ENCODE data around the gene ARHGEF17.

ARHGEF17 gene

DNA sequence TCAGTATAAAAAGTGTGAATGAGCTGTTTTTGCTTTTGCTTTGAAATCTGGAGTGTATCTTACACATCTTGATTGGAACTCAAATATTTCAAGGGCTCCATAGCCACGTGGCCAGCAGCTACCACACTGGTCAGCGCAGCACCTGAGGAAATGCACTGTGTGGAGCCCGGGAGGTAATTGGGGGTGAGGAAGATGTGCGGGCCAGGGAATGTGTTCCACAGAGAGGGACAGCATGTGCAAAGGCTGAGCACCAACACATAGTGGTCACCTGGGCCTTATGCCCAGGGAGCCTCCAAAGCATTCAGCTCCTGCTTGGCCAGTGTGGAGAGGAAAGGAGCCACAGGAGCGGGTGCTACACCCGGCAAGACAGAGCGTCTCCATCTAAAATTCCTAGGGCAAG lies 88.9 kb downstream of the ARHGEF17 start:
- no peaks in the 10 kb centered on the region for H3K9me3 ChIP-seq (ENCODE audit: control insufficient read depth in 2 of 2, low read length in 2 of 2)
- H3K27ac ChIP-seq (ENCODE audit: low read length), result no peak overlapping the region
- H3K4me1 ChIP-seq (ENCODE audit: control insufficient read depth, insufficient read depth, low read length), result peaks cover 2% of the 10 kb centered on the region
- peaks cover 0 to 2% of the 10 kb centered on the region in 2 donors for H3K27me3 ChIP-seq (ENCODE audit: control insufficient read depth in 1 of 2, insufficient read depth in 2 of 2, low read length in 2 of 2)
- no peak overlapping the region for H3K9ac ChIP-seq (ENCODE audit: low read length in 2 of 2)
- H3K36me3 ChIP-seq (ENCODE audit: control insufficient read depth in 2 of 2, insufficient read depth in 2 of 2, low read length in 2 of 2), result no peaks in the 10 kb centered on the region
- no peak overlapping the region for H3K4me3 ChIP-seq (ENCODE audit: low read length in 2 of 2)

GRCh38 chr11:73397468-73398131 lies 89.5 kb downstream of the ARHGEF17 start:
- Histone ChIP-seq H3K27me3 (ENCODE audit: control insufficient read depth in 1 of 2, insufficient read depth in 2 of 2, low read length in 2 of 2) (peaks cover 0 to 2% of the 10 kb centered on the region in 2 donors), H3K36me3 (ENCODE audit: control insufficient read depth in 2 of 2, insufficient read depth in 2 of 2, low read length in 2 of 2) (no peaks in the 10 kb centered on the region), H3K4me1 (ENCODE audit: control insufficient read depth, insufficient read depth, low read length) (peaks cover 2% of the 10 kb centered on the region), H3K27ac (ENCODE audit: low read length) (no peak overlapping the region), H3K9me3 (ENCODE audit: control insufficient read depth in 2 of 2, low read length in 2 of 2) (no peaks in the 10 kb centered on the region), H3K4me3 (ENCODE audit: low read length in 2 of 2) (no peak overlapping the region), H3K9ac (ENCODE audit: low read length in 2 of 2) (no peak overlapping the region)

DNA sequence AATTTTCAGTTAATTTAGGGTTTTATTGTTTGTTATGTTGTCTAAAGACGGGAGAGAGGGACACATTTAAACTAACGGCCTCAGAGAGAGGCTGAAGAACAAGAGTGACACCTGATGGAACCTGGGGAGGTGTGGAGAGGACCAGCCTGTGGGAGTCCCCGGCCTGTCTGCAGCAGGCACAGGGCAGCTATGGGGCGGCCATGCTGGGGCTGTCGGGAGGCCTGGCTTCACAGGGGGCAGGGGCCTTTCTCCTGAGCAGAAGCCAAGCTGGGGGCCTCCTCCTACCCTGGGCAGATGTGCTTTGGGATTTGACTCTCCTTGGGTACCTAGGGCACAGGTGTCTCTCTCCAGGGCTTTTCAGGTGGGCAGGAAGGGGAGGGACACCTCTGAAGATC lies 90.1 kb downstream of the ARHGEF17 start:
- H3K4me1 ChIP-seq (ENCODE audit: control insufficient read depth, insufficient read depth, low read length), result peaks cover 2% of the 10 kb centered on the region
- peaks cover 0 to 2% of the 10 kb centered on the region in 2 donors for H3K27me3 ChIP-seq (ENCODE audit: control insufficient read depth in 1 of 2, insufficient read depth in 2 of 2, low read length in 2 of 2)
- H3K4me3 ChIP-seq (ENCODE audit: low read length in 2 of 2), result no peak overlapping the region
- no peak overlapping the region for H3K9ac ChIP-seq (ENCODE audit: low read length in 2 of 2)
- no peaks in the 10 kb centered on the region for H3K36me3 ChIP-seq (ENCODE audit: control insufficient read depth in 2 of 2, insufficient read depth in 2 of 2, low read length in 2 of 2)
- no peak overlapping the region for H3K27ac ChIP-seq (ENCODE audit: low read length)
- no peaks in the 10 kb centered on the region for H3K9me3 ChIP-seq (ENCODE audit: control insufficient read depth in 2 of 2, low read length in 2 of 2)

- H3K27ac ChIP-seq (ENCODE audit: low read length), result no peak overlapping the region
- H3K4me1 ChIP-seq (ENCODE audit: control insufficient read depth, insufficient read depth, low read length), result peaks cover 5% of the 10 kb centered on the region
- H3K36me3 ChIP-seq (ENCODE audit: control insufficient read depth in 2 of 2, insufficient read depth in 2 of 2, low read length in 2 of 2), result peaks cover 0 to 2% of the 10 kb centered on the region in 2 donors
- no peak overlapping the region for H3K4me3 ChIP-seq (ENCODE audit: low read length in 2 of 2)
- no peak overlapping the region for H3K9ac ChIP-seq (ENCODE audit: low read length in 2 of 2)
- no peaks in the 10 kb centered on the region for H3K9me3 ChIP-seq (ENCODE audit: control insufficient read depth in 2 of 2, low read length in 2 of 2)
- peaks cover 0 to 1% of the 10 kb centered on the region in 2 donors for H3K27me3 ChIP-seq (ENCODE audit: control insufficient read depth in 1 of 2, insufficient read depth in 2 of 2, low read length in 2 of 2)
Measured at GRCh38 chr11:73398721-73399120, 90.6 kb downstream of the ARHGEF17 start.

DNA sequence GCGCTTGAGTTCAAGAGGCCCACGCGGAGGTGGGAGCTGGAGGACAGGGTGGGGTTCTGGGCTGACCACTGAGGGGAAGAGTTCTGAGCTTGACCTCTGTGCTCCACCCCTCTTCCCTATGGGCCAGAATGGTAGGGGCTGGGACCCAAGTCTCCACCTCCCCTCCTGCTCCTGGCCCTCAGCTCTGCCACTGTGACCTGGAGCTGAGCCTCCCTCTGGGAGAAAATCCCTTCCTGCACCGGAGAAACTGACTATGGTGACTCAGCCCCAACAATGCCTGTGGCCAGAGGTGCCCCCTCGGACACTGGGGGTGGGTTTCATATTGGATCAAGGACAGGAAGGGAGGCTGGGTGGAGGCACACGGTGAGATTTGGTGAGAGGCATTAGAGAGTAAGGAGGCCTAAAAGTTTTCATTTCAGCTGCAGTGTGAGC lies 91.1 kb downstream of the ARHGEF17 start:
- H3K4me3 ChIP-seq (ENCODE audit: low read length in 2 of 2), result no peak overlapping the region
- H3K36me3 ChIP-seq (ENCODE audit: control insufficient read depth in 2 of 2, insufficient read depth in 2 of 2, low read length in 2 of 2), result peaks cover 0 to 3% of the 10 kb centered on the region in 2 donors
- no peak overlapping the region for H3K27ac ChIP-seq (ENCODE audit: low read length)
- no peaks in the 10 kb centered on the region for H3K27me3 ChIP-seq (ENCODE audit: control insufficient read depth in 1 of 2, insufficient read depth in 2 of 2, low read length in 2 of 2)
- no peaks in the 10 kb centered on the region for H3K9me3 ChIP-seq (ENCODE audit: control insufficient read depth in 2 of 2, low read length in 2 of 2)
- no peak overlapping the region for H3K9ac ChIP-seq (ENCODE audit: low read length in 2 of 2)
- peaks cover 7% of the 10 kb centered on the region for H3K4me1 ChIP-seq (ENCODE audit: control insufficient read depth, insufficient read depth, low read length)

DNA sequence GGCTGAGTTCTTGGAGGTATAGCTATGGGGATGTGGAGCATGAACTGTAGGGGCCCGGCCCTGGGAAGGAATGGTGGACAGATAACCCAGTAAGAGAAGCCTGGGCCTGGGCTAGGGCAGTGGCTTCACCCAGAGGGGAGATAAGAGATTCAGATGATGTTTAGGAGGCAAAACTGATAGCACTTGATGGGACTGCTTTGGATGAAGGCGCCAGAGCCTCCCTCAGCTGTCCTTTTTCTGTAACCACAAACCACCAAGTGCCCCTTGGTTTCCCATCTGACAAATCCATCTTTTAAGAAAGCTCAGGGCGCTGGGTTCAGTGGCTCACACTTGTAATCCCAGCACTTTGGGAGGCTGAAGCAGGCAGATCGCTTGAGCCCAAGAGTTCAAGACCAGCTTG lies 91.6 kb downstream of the ARHGEF17 start:
- Histone ChIP-seq H3K27ac (ENCODE audit: low read length) (no peak overlapping the region), H3K9ac (ENCODE audit: low read length in 2 of 2) (no peak overlapping the region), H3K9me3 (ENCODE audit: control insufficient read depth in 2 of 2, low read length in 2 of 2) (no peaks in the 10 kb centered on the region), H3K36me3 (ENCODE audit: control insufficient read depth in 2 of 2, insufficient read depth in 2 of 2, low read length in 2 of 2) (peaks cover 0 to 3% of the 10 kb centered on the region in 2 donors), H3K27me3 (ENCODE audit: control insufficient read depth in 1 of 2, insufficient read depth in 2 of 2, low read length in 2 of 2) (no peaks in the 10 kb centered on the region), H3K4me1 (ENCODE audit: control insufficient read depth, insufficient read depth, low read length) (peaks cover 7% of the 10 kb centered on the region), H3K4me3 (ENCODE audit: low read length in 2 of 2) (no peak overlapping the region)

- Histone ChIP-seq H3K4me1 (ENCODE audit: control insufficient read depth, insufficient read depth, low read length) (peaks cover 7% of the 10 kb centered on the region), H3K27me3 (ENCODE audit: control insufficient read depth in 1 of 2, insufficient read depth in 2 of 2, low read length in 2 of 2) (no peaks in the 10 kb centered on the region), H3K36me3 (ENCODE audit: control insufficient read depth in 2 of 2, insufficient read depth in 2 of 2, low read length in 2 of 2) (peaks cover 1 to 3% of the 10 kb centered on the region in 2 donors), H3K9ac (ENCODE audit: low read length in 2 of 2) (no peak overlapping the region), H3K27ac (ENCODE audit: low read length) (no peak overlapping the region), H3K9me3 (ENCODE audit: control insufficient read depth in 2 of 2, low read length in 2 of 2) (no peaks in the 10 kb centered on the region), H3K4me3 (ENCODE audit: low read length in 2 of 2) (no peak overlapping the region)
Measured at GRCh38 chr11:73400293-73400692, 92.2 kb downstream of the ARHGEF17 start.

GRCh38 chr11:73401217-73401923 lies 93.3 kb downstream of the ARHGEF17 start:
- no peak overlapping the region for H3K4me3 ChIP-seq (ENCODE audit: low read length in 2 of 2)
- no peak overlapping the region for H3K27ac ChIP-seq (ENCODE audit: low read length)
- peaks cover 7% of the 10 kb centered on the region for H3K4me1 ChIP-seq (ENCODE audit: control insufficient read depth, insufficient read depth, low read length)
- peaks cover 4 to 6% of the 10 kb centered on the region in 2 donors for H3K36me3 ChIP-seq (ENCODE audit: control insufficient read depth in 2 of 2, insufficient read depth in 2 of 2, low read length in 2 of 2)
- no peaks in the 10 kb centered on the region for H3K27me3 ChIP-seq (ENCODE audit: control insufficient read depth in 1 of 2, insufficient read depth in 2 of 2, low read length in 2 of 2)
- H3K9me3 ChIP-seq (ENCODE audit: control insufficient read depth in 2 of 2, low read length in 2 of 2), result no peaks in the 10 kb centered on the region
- no peak overlapping the region for H3K9ac ChIP-seq (ENCODE audit: low read length in 2 of 2)

- Histone ChIP-seq H3K36me3 (ENCODE audit: control insufficient read depth in 2 of 2, insufficient read depth in 2 of 2, low read length in 2 of 2) (peaks cover 7 to 10% of the 10 kb centered on the region in 2 donors), H3K9ac (ENCODE audit: low read length in 2 of 2) (no peak overlapping the region), H3K9me3 (ENCODE audit: control insufficient read depth in 2 of 2, low read length in 2 of 2) (no peaks in the 10 kb centered on the region), H3K27me3 (ENCODE audit: control insufficient read depth in 1 of 2, insufficient read depth in 2 of 2, low read length in 2 of 2) (no peaks in the 10 kb centered on the region), H3K27ac (ENCODE audit: low read length) (no peak overlapping the region), H3K4me1 (ENCODE audit: control insufficient read depth, insufficient read depth, low read length) (peaks cover 7% of the 10 kb centered on the region), H3K4me3 (ENCODE audit: low read length in 2 of 2) (no peak overlapping the region)
Measured at GRCh38 chr11:73401924-73402833, 94.1 kb downstream of the ARHGEF17 start.

- Histone ChIP-seq H3K27me3 (ENCODE audit: control insufficient read depth in 1 of 2, insufficient read depth in 2 of 2, low read length in 2 of 2) (no peaks in the 10 kb centered on the region), H3K27ac (ENCODE audit: low read length) (no peak overlapping the region), H3K36me3 (ENCODE audit: control insufficient read depth in 2 of 2, insufficient read depth in 2 of 2, low read length in 2 of 2) (peaks cover 10% of the 10 kb centered on the region in 2 donors), H3K4me3 (ENCODE audit: low read length in 2 of 2) (no peak overlapping the region), H3K9me3 (ENCODE audit: control insufficient read depth in 2 of 2, low read length in 2 of 2) (no peaks in the 10 kb centered on the region), H3K4me1 (ENCODE audit: control insufficient read depth, insufficient read depth, low read length) (peaks cover 7% of the 10 kb centered on the region), H3K9ac (ENCODE audit: low read length in 2 of 2) (no peak overlapping the region)
Measured at GRCh38 chr11:73402834-73403185, 94.7 kb downstream of the ARHGEF17 start.
